ENCODE results near the gene POP5.

The POP5 gene

DNA sequence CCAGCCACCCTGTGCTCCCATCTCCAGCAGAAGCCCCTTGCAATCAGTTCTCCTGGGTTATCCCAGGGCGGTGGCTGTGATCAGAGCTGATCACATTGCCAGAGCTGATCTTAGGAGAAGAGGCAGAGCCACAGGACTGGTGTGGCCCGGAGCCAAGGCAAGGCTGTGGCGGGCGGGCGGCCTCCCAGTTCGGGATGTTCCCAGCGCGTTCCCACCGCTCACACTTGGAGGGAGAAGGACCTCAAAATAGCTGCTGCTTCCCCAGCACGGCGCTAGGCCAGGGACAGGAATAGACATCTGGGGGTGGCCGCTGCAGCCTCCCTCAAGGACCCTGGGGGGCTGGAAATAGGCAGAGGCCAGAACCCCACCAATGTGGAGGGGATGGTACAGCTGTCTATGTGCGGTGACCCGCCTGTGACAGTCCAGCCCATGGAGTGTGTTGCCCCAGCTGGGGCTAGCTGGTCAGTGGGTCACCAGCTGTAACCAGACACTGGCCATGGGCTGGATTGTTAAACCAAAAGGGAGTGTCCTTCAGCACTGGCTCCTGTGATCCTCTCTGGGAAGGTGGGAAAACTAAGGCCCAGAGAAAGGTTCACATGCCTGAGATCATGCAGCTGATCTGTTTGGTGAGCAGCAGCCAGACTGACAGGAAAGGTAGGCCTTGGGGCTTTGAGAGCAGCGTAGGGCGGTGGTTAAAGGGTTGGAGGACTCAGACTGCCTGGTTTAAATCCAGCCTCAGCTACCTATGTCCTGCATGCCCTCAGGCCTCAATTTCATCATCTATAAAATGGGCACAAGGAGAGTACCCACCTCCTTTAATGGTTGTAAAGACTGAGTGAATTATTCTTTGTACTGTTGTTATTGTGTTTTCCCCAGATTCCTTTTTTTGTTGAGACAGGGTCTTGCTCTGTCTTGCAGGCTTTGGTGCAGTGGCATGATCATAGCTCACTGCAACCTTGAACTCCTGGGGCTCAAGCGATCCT is 8.0 kb upstream of the POP5 start:
- DNase-seq: no peak

DNA sequence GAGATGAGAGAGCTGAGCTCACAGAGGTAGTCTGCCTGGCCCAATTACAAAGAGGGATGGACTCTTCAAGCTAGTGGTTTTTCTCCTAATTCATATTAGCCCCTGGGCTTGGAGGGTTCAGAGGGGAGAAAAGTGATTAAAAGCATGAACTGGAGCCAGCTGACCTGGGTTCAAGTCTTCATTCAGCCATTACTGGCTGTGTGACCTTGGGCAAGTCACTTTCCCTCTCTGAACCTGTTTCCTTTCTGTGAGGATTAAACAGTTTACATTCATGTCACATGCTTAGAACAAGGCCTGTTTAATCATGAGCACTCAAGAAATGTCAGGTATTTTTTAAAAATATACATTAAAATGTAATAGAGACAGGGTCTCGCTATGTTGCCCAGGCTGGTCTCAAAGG is 7.2 kb upstream of the POP5 start:
- DNase-seq: no peak

DNA sequence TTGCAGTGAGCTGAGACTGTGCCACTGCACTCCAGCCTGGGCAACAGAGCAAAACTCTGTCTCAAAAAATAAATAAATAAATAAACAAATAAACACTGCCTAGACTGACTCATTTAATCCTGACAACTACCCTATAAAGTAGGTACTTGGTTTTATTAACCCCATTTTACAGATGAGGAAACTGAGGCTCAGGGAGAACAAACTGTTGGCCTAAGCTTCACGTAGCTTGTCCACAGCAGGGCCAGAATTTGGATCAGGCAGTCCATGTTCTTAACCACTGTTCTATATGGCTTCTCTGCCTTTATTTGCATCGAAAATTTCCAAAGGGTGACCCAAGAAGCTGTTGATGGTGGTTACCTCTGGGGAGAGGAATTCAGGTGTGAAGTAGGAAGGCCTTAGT is 5.7 kb upstream of the POP5 start:
- no peak for DNase-seq

DNA sequence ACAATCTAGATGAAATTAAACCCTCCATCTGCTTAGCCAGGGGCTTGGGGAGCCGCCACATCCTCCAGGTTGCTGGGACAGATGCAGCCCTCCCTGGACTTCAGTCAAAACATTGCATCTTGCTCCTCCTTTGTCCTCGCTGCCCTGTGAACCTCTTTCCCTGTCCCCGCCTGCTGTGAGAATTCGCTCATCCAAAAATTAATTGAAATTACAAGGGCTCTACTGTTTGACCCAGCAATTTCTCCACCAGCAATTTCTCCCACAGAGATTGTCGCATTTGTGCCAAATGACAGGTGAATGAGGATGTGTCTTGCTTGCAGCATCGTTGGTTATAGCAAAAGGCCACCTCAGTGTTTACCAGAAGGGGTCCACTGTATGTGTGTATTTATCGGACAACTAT is 5.0 kb upstream of the POP5 start:
- DNase-seq: no peak

DNA sequence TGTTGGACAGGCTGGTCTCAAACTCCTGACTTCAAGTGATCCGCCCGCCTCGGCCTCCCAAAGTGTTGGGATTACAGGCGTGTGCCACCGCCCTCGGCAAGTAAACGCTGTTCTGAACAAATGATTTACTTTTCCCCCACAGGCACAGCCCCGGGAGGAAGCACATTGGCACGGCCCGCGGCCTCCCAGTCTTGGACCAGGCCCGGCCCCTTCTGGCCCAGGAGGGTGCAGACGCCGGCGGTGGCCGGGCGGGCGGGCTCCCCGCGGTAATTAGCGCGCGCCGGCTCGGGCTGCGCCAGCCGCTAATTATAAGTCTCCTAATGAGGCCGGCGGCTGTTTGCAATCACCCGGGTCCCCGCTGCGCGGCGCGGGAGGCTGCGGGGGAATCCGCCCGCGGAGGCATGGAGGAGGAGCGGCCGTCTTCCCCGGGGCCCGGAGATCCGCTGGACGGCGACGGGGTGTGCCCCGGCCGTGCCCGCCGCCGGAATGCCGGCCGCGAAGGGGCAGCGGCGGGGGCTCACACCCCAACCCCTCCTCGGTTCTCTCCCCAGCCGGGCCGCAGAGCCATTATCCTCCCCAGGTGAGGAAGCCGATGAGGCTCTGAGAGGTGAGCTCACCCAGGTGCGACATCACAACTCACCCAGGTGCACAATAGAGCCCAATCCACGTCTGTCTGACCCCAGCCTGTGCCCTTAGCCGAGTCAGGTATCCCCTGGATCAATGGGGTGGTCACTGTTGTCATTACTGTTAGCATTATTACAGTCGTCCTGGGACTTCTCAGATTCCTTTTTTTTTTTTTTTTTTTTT is 3.3 kb upstream of the POP5 start:
- DNase-seq: peak; percentile 14

DNA sequence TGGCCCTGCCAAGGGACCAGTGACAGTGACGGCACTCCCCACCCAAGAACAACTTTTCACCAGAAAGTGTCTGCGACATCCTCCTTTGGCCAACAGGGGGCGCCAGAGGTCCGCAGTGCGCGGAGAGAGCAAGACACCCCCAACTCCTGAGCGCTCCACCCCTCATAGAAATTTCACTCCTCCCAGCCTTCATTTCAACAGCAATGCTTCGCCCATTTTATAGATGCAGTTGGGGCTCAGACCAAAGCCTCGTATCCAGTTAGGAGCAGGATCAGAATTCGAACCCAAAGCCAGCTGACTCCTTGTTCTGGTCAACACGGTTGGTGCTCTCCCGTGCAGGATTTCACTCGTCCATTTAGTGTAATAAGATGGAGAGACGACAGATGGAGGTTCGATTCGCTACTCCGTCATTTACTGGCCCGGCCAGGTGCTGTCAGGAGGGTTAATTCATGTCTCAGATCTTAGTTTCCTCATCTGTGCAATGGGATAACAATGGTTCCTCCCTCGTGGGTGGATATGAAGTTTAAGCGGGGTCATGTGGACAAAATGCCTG is 2.4 kb upstream of the POP5 start:
- DNase-seq: peak; percentile 61

DNA sequence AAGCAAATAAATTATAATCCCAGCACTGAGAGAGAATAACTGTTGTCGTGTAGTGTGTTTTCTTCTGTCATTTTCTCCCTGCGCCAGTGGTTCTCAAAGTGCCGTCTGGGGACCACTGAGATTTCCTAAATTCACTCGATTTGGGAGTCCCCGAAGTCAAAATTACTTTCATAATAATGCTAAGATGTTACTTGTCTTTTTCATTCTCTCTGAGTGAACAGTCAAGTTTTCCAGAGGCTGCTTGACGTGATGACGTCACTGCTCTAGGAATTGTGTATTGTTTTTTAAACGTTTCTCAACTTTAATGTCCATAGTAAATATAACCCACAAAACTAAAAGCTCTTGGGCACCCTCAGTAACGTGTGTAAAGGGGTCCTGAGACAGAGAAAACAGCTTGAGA is 796 bp upstream of the POP5 start:
- no peak for DNase-seq

DNA sequence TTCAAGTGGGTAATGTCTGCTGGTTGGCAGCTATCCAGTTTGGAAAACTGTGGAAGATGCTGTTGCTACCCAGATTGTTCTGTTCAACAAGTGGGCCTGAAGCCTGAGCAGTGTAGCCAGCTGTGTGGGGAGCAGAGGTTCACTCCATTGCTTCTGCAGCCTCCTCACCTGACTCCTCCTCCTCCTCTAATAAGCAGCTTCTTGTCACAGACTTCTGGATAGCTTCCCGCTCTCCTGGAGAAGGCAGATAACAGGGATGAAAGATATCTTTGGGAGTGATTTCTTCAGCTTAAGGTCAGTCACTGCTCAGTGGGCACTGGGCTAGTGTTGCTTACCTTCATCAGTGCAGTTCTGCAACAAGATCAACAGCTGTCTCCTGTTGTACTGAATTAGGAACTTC is 2.0 kb downstream of the POP5 start:
- DNase-seq: no peak

DNA sequence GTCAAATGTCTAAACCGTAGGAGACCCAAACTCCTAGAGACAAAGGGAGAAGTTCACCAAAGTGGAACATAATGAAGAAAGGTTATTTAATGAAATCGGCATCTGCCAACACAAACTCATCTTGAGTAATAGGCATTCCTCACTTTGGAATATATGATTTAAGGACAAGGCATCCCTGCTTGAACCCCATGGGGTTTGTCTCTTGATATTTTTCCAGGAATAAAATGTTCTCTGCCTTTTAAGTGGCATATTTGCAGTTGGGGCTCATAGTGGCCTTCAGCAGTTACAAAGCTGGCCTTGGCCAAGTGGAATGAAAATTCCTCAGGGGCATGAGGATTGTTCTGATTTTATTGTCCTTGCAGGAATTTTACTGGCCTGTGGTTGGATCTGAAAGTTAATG is 7.1 kb downstream of the POP5 start:
- DNase-seq: no peak

DNA sequence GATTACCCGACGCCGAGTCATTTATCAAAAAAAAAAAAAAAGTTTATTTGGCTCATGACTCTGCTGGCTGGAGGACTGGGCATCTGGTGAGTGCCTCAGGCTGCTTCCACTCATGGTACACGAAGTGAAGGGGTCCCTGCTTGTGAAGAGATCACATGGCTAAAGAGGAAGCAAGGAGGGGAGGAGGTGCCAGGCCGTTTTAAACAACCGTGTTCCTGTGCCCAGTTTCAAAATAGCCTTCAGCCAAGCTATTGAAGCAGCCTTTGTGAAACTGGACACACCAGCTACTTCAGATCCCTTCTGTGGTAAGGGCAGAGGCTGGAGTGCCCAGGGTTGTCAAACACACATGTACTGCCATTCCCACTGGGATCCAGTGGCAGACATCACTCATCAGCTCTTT is 7.6 kb downstream of the POP5 start:
- no peak for DNase-seq

DNA sequence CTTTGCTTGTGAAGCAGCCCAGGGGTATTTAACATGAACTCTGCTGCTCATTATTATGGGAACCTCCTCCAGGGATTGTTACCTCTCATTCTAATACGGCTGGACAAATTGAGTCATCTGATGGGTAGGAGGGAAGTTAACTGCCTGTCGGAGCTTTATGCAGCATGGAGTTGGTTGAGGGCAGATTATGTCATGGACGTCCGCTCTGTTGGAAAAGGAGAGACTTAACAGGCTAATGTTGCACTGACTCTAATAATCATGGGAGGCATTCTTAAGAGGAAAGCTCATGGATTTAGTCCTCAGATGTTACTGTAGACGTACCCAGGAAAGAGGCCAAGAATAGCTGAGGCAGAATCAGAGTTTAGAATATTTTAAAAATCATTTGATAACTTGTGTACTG is 9.9 kb downstream of the POP5 start:
- no peak for DNase-seq

DNA sequence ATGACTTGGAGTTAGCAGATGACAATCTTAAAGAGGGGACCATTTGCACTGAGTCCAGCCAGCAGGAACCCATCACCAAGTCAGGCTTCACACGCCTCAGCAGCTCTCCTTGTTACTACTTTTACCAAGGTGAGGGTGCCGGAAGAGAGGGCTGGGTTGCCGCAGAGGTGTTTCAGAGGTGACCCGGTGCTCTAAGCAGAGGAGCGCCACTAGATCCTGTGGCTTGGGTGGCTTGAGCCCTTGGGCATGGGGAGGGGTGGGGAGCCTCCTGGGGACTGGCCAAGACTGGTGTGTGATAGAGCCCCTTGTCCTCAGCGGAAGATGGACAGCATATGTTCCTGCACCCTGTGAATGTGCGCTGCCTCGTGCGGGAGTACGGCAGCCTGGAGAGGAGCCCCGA is 17.7 kb downstream of the POP5 start:
- no peak for DNase-seq

DNA sequence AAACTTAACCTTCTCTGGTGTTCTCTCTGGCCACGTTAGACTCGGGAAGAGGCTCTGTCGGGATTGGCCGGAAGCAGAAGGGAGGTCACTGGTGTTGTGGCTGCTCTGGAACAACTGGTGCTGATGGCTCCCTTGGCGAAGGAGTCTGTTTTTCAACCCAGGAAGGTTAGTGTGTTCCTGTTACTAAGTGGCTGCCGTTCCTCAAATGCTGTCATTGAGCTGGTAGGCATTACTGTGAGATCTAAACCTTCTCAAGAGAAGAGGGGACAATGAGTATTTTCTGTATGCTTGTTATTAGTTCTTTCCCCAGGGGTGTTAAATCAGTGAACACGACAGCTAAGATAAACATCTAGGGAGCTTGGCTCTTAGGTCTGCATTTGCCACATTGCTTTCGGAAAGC is 18.3 kb downstream of the POP5 start:
- DNase-seq: no peak

DNA sequence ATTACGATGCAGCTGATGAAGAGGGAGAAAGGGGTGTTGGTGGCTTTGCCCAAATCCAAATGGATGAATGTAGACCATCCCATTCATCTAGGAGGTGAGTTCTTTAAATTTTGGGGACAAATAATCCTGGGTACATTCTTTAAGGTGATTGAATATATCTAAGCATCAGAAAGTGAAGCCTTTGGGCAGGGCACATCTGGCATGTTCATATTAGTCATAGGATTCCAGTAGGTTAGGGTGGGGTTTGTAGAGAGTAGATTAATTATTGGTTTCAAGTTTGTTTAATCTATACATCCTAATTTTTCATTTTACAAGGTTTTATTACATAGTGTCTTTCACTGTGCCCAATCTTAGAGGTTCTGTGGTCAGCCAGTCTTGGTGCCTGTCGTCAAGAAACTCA is 23.6 kb downstream of the POP5 start:
- no peak for DNase-seq

DNA sequence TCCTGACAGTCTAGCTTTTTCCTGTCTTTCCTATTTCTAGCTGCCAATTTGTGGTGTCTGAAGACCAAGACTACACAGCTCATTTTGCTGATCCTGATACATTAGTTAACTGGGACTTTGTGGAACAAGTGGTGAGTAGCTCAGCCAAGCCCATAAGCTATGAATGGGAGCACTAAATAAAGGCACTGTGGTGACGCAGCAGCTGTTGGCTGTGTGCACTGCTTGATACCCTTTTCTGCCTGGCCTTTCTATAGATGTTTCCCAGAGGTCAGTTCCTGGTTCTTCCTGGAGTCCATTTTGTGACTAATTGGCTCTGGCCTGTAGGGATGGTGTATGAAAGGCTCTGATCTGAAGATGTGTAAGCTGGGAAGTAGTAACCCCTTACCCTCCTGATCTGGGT is 26.5 kb downstream of the POP5 start:
- no peak for DNase-seq

DNA sequence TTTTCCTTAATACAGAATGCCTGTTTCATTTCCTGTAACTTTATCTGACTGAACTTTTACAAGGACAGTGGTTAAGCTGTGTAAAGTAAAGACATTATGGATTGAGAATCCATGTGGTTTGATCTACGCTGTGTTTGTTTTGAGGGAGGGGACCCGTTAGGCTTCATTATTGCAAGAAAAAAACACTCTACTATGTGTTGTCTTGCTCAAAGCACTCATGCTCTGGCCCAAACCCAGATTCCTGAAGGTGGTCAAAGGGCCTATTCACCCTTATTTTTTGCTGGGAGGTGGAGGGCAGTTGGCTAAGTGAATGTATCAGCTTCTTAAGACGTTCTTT is 35.2 kb downstream of the POP5 start:
- DNase-seq: no peak

DNA sequence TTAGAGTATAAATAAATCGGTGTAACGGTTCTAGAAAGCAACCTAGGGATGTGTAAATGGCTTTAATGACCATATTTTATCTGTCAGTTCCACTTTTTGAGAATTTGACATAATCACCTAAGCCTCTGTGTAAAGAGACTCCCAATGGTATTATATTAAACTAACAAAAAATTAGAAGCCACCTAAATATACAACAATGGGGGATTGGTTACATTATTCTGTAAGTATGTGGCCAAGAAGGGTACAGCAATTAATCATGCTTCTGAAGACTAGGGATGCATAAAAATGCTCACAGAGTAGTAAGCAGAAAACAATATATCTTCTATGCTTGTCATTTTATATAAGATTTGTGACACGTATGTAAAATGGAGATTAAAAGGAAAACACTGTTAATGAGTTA is 36.5 kb downstream of the POP5 start:
- no peak for DNase-seq

DNA sequence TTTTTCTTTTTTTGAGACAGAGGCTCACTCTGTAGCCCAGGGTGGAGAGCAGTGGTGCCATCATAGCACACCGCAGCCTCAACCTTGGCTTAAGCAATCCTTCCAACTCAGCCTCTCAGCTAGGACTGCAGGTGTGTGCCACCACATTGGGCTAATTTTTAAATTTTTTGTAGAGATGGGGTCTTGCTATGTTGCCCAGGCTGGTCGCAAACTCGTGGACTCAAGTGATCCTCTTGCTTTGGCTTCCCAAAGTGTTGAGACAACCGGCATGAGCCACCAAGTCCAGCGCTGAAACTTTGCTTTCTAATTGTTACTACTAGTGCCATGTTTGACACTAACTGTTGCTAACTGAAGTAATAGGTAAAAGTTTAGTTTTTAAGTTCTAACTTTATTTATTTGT is 39.0 kb downstream of the POP5 start:
- no peak for DNase-seq

DNA sequence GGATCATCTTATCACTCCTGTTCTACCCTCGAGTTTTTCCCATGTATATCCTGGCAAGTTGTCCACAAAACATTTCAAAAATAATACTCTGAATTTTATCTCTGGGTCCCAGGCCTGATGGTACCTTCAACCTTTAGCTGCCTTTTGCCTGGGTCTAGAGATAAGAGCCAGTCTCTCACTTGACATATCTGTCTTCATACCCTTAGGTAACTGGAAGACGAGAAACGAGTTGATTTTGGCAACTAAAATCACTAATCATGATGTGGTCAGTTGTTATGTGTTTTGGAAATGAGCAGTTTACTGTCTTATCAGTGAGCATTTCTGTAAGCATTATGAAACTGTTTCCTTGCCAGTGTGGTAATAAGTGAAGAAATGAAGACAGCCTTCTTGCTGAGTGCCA is 40.8 kb downstream of the POP5 start:
- DNase-seq: no peak

DNA sequence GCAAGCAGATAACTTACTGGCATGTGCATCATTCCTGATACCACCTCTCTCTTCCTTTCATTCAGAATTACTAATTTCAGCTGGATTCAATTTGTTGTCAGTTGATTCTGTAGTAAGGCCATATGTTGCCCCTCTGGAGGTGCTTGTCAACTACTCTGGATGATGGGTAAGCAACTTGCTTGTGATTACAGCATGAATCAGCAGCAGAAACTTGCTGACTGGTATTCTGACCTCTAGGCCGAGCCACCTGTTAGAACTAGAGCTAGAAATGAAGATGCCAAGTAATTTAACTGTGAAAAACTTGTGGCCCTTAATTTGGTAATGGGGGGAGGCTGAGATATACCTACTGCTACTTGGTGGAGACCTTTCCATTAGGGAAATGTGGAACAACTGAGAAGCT is 41.9 kb downstream of the POP5 start:
- no peak for DNase-seq

DNA sequence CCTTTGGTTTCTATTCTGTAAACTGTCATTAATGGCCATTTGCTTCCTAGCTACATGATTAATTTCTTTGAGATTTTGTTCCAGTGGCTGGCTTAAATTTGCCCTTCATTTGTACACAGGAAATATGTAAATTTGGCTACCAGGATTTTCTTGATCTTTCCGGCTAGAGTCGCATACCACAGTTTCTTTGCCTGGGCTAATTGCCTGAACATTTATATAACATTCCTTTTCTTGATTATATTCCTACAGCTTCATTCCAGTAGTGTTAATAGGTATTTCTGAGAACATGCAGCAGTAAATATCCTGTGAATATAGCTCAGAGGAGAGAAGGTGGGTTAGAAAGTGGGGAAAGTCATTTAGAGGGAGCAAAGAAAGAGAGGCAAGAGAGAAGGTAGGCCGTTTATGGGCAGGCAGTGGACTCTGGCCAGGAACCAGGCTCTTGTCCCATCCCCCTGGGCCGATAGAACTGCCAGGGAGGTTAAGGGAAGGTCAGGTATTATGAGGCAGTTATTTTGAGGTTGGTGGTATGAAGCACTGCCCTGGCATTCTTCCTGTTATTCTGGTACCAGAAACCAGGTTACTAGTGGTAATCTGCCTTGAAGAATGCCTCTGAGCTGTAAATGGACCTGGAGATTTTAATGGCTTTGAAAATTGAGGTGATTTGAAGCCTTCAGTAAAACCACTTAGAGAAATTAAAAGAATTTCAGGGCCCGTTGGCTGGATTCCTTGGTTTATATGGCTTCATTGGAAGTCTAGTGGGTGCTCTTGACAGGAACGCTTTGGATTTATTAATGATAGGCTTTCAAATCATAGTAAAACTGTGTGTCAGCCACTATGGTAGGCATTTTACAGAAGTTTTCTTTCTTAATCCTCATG is 42.7 kb downstream of the POP5 start:
- DNase-seq: no peak

DNA sequence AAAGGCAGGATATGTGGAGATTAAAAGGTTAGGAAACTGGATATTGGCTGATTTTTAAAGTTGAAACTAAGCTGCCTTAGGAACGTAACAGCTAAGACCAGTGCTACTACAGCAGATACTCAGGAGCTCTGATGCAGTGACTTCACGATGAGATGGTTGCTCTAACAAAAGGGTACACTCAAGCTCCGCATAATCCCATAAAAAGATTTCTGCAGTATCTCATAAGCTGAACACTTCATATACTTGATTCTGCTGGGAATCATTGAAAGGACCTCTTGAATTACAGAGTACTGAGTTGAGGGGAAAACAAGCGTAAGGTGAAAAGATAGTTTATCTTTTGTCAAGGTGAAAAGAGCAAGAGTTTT is 43.4 kb downstream of the POP5 start:
- DNase-seq: no peak

Measured in SHP77 treated with DMSO at 0.1 percent for 48 hours (cell line).